HPDE6-E6E7 (cell line): Measurements from ENCODE around the gene JAKMIP1.

Experiments
- DNase-seq: peaks from one replicate; pipeline ENCODE4 v3.0.0; 2011; ENCODE audit warnings: missing footprints; ENCODE audit errors: extremely low spot score

The JAKMIP1 gene

GRCh38 chr4:5992171-5992827 is 208.1 kb downstream of the JAKMIP1 start:
- DNase-seq = no peak

- no peak for DNase-seq
These were observed 208.9 kb downstream of the JAKMIP1 start for GRCh38 chr4:5991405-5991804.

GRCh38 chr4:5990446-5991160 is 209.7 kb downstream of the JAKMIP1 start:
- DNase-seq = no peak

GRCh38 chr4:5989236-5990225 is 210.8 kb downstream of the JAKMIP1 start:
- no peak for DNase-seq

- DNase-seq = no peak
These were observed 212.1 kb downstream of the JAKMIP1 start for GRCh38 chr4:5988086-5988845.

GRCh38 chr4:5984843-5985242 is 215.5 kb downstream of the JAKMIP1 start:
- no peak for DNase-seq

- DNase-seq = no peak
These were observed 218.0 kb downstream of the JAKMIP1 start for GRCh38 chr4:5982156-5982973.

- no peak for DNase-seq
These were observed 219.8 kb downstream of the JAKMIP1 start for GRCh38 chr4:5980436-5981155.

GRCh38 chr4:5979981-5980380 is 220.4 kb downstream of the JAKMIP1 start:
- no peak for DNase-seq

- no peak for DNase-seq
These were observed 223.4 kb downstream of the JAKMIP1 start for GRCh38 chr4:5976921-5977320.

- no peak for DNase-seq
These were observed 223.9 kb downstream of the JAKMIP1 start for GRCh38 chr4:5976431-5976830.
